Measurements from ENCODE around the gene DIP2B. TPM values are rescaled to one million over a fixed set of nuclear protein-coding genes. Genes with fewer than 3 reads are reported as not detected.

The DIP2B gene
- total and polyA plus RNA-seq, 2 of the 13 experiments (the other 11 are each of a cell fraction or from before 2014, with no cell fraction given), result 32.1 to 35.8 TPM

DNA sequence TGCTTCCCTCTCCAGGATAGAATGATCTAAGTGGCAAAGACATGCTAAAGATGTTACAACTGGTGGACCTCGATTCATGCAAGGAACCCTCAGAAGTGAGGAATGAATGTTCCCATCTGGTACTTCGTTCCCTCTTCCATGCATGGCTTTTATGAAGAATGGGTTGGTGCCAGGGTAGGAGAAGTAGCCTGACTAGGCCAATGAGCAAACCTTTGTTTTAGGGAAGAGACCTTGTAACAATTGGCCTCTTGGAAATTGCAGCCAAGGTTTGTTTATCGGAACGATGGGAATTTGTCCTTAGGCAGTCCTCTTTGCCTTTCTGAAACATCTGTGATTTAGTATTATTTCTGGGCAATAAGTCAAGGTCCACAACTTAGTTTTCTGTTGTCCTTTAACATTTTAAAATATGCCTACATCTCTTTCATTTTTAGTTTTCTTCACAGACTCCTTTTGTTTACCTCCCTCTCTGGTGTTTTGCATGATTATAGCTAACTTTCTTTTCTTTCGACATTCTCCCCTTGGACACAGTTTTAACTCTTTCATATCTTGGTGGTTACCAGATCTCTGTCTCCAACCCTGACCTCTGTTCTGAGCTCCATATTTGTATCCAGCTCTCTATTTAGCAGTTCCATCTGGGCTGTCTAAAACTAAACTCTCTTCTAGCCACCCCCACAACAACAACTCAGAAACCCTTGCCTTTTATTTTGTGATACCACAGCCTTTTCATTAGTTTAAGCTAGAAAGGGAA, 70.0 kb downstream of the DIP2B start:
- Histone ChIP-seq H3K4me3 (replicated peaks in 1 of 3; ENCODE audit: insufficient read depth in 1 of 3, low read depth in 2 of 3, low read length in 3 of 3) (peak overlapping the region in 1 of 3 experiments; percentile 10; a peak in 2 of 6 replicates), H4K20me1 (ENCODE audit: insufficient read depth, low read length) (peaks cover 3% of the 10 kb centered on the region; the same call in 1 of the 2 replicates), H3K9ac (ENCODE audit: insufficient read depth, low read depth, low read length) (peak overlapping the region; percentile 26; the same call in 1 of the 2 replicates), H3K9me3 (ENCODE audit: low read length) (no peaks in the 10 kb centered on the region), H3K36me3 (replicated peaks in 1 of 2; ENCODE audit: control insufficient read depth in 1 of 2, insufficient read depth in 2 of 2, low read length in 2 of 2) (no peaks in the 10 kb centered on the region; a peak in 1 of 5 replicates), H3K79me2 (ENCODE audit: insufficient read depth, low read length) (peaks cover 71% of the 10 kb centered on the region), H3K27ac (ENCODE audit: extremely low read length, insufficient read depth, low read length) (peak overlapping the region; percentile 68), H3K4me1 (ENCODE audit: insufficient read depth, low read length) (peaks cover 71% of the 10 kb centered on the region), H3K27me3 (ENCODE audit: control insufficient read depth in 1 of 2, insufficient read depth in 2 of 2, low read length in 2 of 2) (no peaks in the 10 kb centered on the region; a peak in 1 of 5 replicates), H2AFZ (ENCODE audit: low read length) (no peak overlapping the region), H3K4me2 (ENCODE audit: low read depth, low read length) (peak overlapping the region; percentile 70)
- TSS peak; percentile 27 for BruUV-seq (replicated peaks)
- FAIRE-seq, result no peak
- DNase-seq (ENCODE audit: low spot score), result peak; percentile 38
- ATAC-seq, result peak; percentile 52
- ChIA-PET CTCF (ENCODE audit: low intra/inter-chr PET ratio, low total read pairs) (no interaction called here), POLR2A (interaction anchor here (1.1 kb wide), 1 partner anchor 51 kb away, joined by 3 read pairs; no protein-coding TSS in a partner anchor)
- in situ Hi-C loops (cut with HindIII; ENCODE audit: extremely low pct_ligation_motif_present, low pct_unique_long_range_greater_than_20kb) (no loop called here), intact Hi-C loops (cut with micrococcal nuclease; ENCODE audit: unreplicated experiment) (loop anchor here (10.0 kb wide), 1 partner anchor 60 kb away; no protein-coding TSS in a partner anchor)
- 28% methylated on average over 5 of the region's 5 CpGs for WGBS (ENCODE audit: low lambda C conversion rate)
- TF ChIP-seq, protein P1, sequence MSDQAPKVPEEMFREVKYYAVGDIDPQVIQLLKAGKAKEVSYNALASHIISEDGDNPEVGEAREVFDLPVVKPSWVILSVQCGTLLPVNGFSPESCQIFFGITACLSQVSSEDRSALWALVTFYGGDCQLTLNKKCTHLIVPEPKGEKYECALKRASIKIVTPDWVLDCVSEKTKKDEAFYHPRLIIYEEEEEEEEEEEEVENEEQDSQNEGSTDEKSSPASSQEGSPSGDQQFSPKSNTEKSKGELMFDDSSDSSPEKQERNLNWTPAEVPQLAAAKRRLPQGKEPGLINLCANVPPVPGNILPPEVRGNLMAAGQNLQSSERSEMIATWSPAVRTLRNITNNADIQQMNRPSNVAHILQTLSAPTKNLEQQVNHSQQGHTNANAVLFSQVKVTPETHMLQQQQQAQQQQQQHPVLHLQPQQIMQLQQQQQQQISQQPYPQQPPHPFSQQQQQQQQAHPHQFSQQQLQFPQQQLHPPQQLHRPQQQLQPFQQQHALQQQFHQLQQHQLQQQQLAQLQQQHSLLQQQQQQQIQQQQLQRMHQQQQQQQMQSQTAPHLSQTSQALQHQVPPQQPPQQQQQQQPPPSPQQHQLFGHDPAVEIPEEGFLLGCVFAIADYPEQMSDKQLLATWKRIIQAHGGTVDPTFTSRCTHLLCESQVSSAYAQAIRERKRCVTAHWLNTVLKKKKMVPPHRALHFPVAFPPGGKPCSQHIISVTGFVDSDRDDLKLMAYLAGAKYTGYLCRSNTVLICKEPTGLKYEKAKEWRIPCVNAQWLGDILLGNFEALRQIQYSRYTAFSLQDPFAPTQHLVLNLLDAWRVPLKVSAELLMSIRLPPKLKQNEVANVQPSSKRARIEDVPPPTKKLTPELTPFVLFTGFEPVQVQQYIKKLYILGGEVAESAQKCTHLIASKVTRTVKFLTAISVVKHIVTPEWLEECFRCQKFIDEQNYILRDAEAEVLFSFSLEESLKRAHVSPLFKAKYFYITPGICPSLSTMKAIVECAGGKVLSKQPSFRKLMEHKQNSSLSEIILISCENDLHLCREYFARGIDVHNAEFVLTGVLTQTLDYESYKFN (CRISPR knock-in tag; conservative IDR thresholded peaks at IDR 0.05), result peak; percentile 45; the same call in 1 of the 2 replicates
- TF ChIP-seq, protein P2, sequence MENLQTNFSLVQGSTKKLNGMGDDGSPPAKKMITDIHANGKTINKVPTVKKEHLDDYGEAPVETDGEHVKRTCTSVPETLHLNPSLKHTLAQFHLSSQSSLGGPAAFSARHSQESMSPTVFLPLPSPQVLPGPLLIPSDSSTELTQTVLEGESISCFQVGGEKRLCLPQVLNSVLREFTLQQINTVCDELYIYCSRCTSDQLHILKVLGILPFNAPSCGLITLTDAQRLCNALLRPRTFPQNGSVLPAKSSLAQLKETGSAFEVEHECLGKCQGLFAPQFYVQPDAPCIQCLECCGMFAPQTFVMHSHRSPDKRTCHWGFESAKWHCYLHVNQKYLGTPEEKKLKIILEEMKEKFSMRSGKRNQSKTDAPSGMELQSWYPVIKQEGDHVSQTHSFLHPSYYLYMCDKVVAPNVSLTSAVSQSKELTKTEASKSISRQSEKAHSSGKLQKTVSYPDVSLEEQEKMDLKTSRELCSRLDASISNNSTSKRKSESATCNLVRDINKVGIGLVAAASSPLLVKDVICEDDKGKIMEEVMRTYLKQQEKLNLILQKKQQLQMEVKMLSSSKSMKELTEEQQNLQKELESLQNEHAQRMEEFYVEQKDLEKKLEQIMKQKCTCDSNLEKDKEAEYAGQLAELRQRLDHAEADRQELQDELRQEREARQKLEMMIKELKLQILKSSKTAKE (CRISPR knock-in tag; IDR thresholded peaks at IDR 0.05; ENCODE audit: borderline replicate concordance), result no peak
- TF ChIP-seq NFKB2 (CRISPR knock-in tag; IDR thresholded peaks at IDR 0.05; ENCODE audit: borderline replicate concordance) (no peak), PPARG (CRISPR knock-in tag; conservative IDR thresholded peaks at IDR 0.05) (peak; percentile 46; the same call in 1 of the 2 replicates), MBNL3 (CRISPR knock-in tag; conservative IDR thresholded peaks at IDR 0.05) (no peak), JUN (CRISPR knock-in tag; IDR thresholded peaks at IDR 0.05) (no peak), SOX6 (IDR thresholded peaks at IDR 0.05) (no peak), SOX6 (CRISPR knock-in tag; IDR thresholded peaks at IDR 0.05) (peak; percentile 57), RXRA (CRISPR knock-in tag; IDR thresholded peaks at IDR 0.05) (no peak), LCORL (IDR thresholded peaks at IDR 0.05) (no peak), LCORL (CRISPR knock-in tag; IDR thresholded peaks at IDR 0.05) (0 out of 2 replicates have a peak, but pooled peaks have one; percentile 54), THYN1 (CRISPR knock-in tag; IDR thresholded peaks at IDR 0.05; ENCODE audit: borderline replicate concordance, low read depth) (no peak), KAT7 (CRISPR knock-in tag; IDR thresholded peaks at IDR 0.05; ENCODE audit: borderline replicate concordance) (0 out of 2 replicates have a peak, but pooled peaks have one; percentile 21), ZNF776 (CRISPR knock-in tag; IDR thresholded peaks at IDR 0.05) (no peak)
- TF ChIP-seq, protein P3, sequence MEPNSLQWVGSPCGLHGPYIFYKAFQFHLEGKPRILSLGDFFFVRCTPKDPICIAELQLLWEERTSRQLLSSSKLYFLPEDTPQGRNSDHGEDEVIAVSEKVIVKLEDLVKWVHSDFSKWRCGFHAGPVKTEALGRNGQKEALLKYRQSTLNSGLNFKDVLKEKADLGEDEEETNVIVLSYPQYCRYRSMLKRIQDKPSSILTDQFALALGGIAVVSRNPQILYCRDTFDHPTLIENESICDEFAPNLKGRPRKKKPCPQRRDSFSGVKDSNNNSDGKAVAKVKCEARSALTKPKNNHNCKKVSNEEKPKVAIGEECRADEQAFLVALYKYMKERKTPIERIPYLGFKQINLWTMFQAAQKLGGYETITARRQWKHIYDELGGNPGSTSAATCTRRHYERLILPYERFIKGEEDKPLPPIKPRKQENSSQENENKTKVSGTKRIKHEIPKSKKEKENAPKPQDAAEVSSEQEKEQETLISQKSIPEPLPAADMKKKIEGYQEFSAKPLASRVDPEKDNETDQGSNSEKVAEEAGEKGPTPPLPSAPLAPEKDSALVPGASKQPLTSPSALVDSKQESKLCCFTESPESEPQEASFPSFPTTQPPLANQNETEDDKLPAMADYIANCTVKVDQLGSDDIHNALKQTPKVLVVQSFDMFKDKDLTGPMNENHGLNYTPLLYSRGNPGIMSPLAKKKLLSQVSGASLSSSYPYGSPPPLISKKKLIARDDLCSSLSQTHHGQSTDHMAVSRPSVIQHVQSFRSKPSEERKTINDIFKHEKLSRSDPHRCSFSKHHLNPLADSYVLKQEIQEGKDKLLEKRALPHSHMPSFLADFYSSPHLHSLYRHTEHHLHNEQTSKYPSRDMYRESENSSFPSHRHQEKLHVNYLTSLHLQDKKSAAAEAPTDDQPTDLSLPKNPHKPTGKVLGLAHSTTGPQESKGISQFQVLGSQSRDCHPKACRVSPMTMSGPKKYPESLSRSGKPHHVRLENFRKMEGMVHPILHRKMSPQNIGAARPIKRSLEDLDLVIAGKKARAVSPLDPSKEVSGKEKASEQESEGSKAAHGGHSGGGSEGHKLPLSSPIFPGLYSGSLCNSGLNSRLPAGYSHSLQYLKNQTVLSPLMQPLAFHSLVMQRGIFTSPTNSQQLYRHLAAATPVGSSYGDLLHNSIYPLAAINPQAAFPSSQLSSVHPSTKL (CRISPR knock-in tag; IDR thresholded peaks at IDR 0.05), result peak; percentile 67
